Body of pancreas (tissue), 4 donors: Measurements from ENCODE around the gene AOAH. TPM values are rescaled to one million over a fixed set of nuclear protein-coding genes. Genes with fewer than 3 reads are reported as not detected.
A peak's percentile ranks its signal among the peaks of the same experiment; 100 is the strongest.

Experiments used
- ATAC-seq: fragments of 150-250 bp; one replicate; pipeline ENCODE4 v1.9.1; 2016
- DNase-seq, 4 donors: peaks; one replicate each; pipeline ENCODE4 v3.0.0-alpha.2; 2019
- H3K27ac ChIP-seq, 4 donors: fragments of 200-600 bp; sonication (generic); 1 replicate in 3 of 4; 2 replicates in 1 of 4; pipeline versions ENCODE4 v1.5.1 to v1.6.1; 2016 to 2019; ENCODE audit warnings: mild to moderate bottlenecking in 1 of 4, mixed read lengths in 1 of 4, moderate library complexity in 1 of 4
- H3K27me3 ChIP-seq, 2 donors: fragments of 200-600 bp; sonication (generic); one replicate each; pipeline ENCODE4 v1.6.0; 2016; ENCODE audit warnings: mild to moderate bottlenecking in 1 of 2
- H3K36me3 ChIP-seq, 2 donors: fragments of 200-600 bp; sonication (generic); replicated peaks in 1 of 2; 2 replicates each; pipeline ENCODE4 v1.5.1; 2016; ENCODE audit warnings: low read depth in 2 of 2; ENCODE audit not compliant: insufficient read depth in 1 of 2
- H3K4me1 ChIP-seq: fragments of 200-600 bp; sonication (generic); one replicate; pipeline ENCODE4 v1.6.0; 2016
- H3K4me3 ChIP-seq, 2 donors: fragments of 200-600 bp; sonication (generic); 1 replicate in 1 of 2; 2 replicates in 1 of 2; pipeline ENCODE4 v1.5.1; 2016 to 2019
- H3K9me3 ChIP-seq, 3 donors: fragments of 200-600 bp; sonication (generic); 1 replicate in 2 of 3; 2 replicates in 1 of 3; pipeline ENCODE4 v1.5.1; 2016
- POLR2A ChIP-seq, 3 donors: fragments of 450-650 bp; IDR thresholded peaks; one replicate each; pipeline ENCODE4 v1.6.1; 2016; ENCODE audit warnings: antibody characterized with exemption in 3 of 3, mild to moderate bottlenecking in 2 of 3
- WGBS, 2 donors: methylation state at CpG; one replicate each; pipeline ENCODE4 v1.1.5; 2017; 5-methylcytosine and 5-hydroxymethylcytosine counted together
- intact Hi-C: fragments of 100-400 bp; cut with DNase I; formaldehyde crosslinking; loops from one replicate; pipeline ENCODE4 v1.15.1; 2023
- total RNA-seq, 2 donors: library from RNA; depleted of rRNA; stranded (reverse); fragments of >200 nt; gene quantifications; one replicate each; pipeline ENCODE4 v1.1.0, GENCODE V29; 2016
- TF ChIP-seq, protein P1 (sequence below), 7 experiments: fragments of 450-650 bp in 4 of 7; fragments of 200-600 bp in 3 of 7; sonication (generic) in 3 of 7; IDR thresholded peaks; one replicate each; pipeline ENCODE4 v1.5.1; 2016 to 2019; ENCODE audit warnings: antibody characterized with exemption in 7 of 7

Gene AOAH
- total RNA-seq, 2 donors from 2014 or later = 4.9 to 6.2 TPM

DNA sequence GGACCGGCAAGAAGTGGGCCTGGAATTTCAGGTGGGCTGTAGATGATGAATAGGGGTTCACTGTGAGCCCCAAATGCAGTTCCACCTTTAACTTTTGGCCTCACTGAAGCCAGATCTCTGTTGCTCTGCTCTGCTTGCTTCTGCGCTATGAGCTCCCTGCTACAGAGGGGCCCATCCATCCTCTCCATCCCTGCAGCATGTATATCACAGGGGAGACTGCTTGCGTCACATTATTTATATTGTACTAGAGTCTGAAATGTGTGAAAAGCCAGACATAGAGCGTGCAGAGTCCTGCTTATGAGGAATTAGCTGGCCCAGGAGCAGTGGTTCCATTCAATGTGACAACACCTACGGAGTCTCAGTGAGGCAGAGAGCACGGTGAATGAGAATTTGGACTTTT, 69.9 kb downstream of the AOAH start:
- intact Hi-C loops = no loop called here
- no peaks in the 10 kb centered on the region for H3K9me3 ChIP-seq
- no peak for ATAC-seq
- H3K4me1 ChIP-seq = peaks cover 10% of the 10 kb centered on the region
- no peaks in the 10 kb centered on the region for H3K27me3 ChIP-seq
- H3K4me3 ChIP-seq = no peak overlapping the region
- DNase-seq = no peak
- H3K36me3 ChIP-seq = no peaks in the 10 kb centered on the region
- H3K27ac ChIP-seq = no peak overlapping the region
- TF ChIP-seq POLR2A (IDR thresholded peaks at IDR 0.05) = no peak
- 92 to 94% methylated on average over 6 of the region's 6 CpGs for WGBS, 2 donors

GRCh38 chr7:36653663-36654355, 70.5 kb downstream of the AOAH start:
- Histone ChIP-seq H3K4me3 (no peak overlapping the region), H3K4me1 (peaks cover 4% of the 10 kb centered on the region), H3K27ac (peak overlapping the region in 2 of 4 donors; percentile 36 to 59), H3K27me3 (no peaks in the 10 kb centered on the region), H3K36me3 (no peaks in the 10 kb centered on the region), H3K9me3 (no peaks in the 10 kb centered on the region)
- no peak for TF ChIP-seq POLR2A (IDR thresholded peaks at IDR 0.05)
- TF ChIP-seq, protein P1, sequence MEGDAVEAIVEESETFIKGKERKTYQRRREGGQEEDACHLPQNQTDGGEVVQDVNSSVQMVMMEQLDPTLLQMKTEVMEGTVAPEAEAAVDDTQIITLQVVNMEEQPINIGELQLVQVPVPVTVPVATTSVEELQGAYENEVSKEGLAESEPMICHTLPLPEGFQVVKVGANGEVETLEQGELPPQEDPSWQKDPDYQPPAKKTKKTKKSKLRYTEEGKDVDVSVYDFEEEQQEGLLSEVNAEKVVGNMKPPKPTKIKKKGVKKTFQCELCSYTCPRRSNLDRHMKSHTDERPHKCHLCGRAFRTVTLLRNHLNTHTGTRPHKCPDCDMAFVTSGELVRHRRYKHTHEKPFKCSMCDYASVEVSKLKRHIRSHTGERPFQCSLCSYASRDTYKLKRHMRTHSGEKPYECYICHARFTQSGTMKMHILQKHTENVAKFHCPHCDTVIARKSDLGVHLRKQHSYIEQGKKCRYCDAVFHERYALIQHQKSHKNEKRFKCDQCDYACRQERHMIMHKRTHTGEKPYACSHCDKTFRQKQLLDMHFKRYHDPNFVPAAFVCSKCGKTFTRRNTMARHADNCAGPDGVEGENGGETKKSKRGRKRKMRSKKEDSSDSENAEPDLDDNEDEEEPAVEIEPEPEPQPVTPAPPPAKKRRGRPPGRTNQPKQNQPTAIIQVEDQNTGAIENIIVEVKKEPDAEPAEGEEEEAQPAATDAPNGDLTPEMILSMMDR (IDR thresholded peaks at IDR 0.05) = no peak
- ATAC-seq = no peak
- intact Hi-C loops = no loop called here
- no peak for DNase-seq
- WGBS, 2 donors = 65 to 72% methylated on average over 11 of the region's 11 CpGs

GRCh38 chr7:36653008-36653662, 71.2 kb downstream of the AOAH start:
- H3K36me3 ChIP-seq = no peaks in the 10 kb centered on the region
- DNase-seq = no peak
- peak overlapping the region in 2 of 4 donors; percentile 36 to 59 for H3K27ac ChIP-seq
- no peaks in the 10 kb centered on the region for H3K9me3 ChIP-seq
- ATAC-seq = peak; percentile 40
- H3K27me3 ChIP-seq = no peaks in the 10 kb centered on the region
- TF ChIP-seq, protein P1 (IDR thresholded peaks at IDR 0.05) = no peak
- TF ChIP-seq POLR2A (IDR thresholded peaks at IDR 0.05) = no peak
- no peaks in the 10 kb centered on the region for H3K4me1 ChIP-seq
- WGBS, 2 donors = 41 to 48% methylated on average over 3 of the region's 3 CpGs
- no peak overlapping the region for H3K4me3 ChIP-seq
- intact Hi-C loops = no loop called here

- ATAC-seq (no peak), DNase-seq (no peak)
- 61 to 69% methylated on average over 4 to 5 of the region's 5 CpGs for WGBS, 2 donors
- no peaks in the 10 kb centered on the region for H3K4me1 ChIP-seq
- H3K4me3 ChIP-seq = no peak overlapping the region
- intact Hi-C loops = no loop called here
- H3K27me3 ChIP-seq = no peaks in the 10 kb centered on the region
- H3K36me3 ChIP-seq = no peaks in the 10 kb centered on the region
- H3K27ac ChIP-seq = no peak overlapping the region
- TF ChIP-seq, protein P1 (IDR thresholded peaks at IDR 0.05) = no peak
- no peak for TF ChIP-seq POLR2A (IDR thresholded peaks at IDR 0.05)
- no peaks in the 10 kb centered on the region for H3K9me3 ChIP-seq
These were observed 71.9 kb downstream of the AOAH start for GRCh38 chr7:36652431-36652830.

GRCh38 chr7:36651404-36651803, 72.9 kb downstream of the AOAH start:
- Histone ChIP-seq H3K36me3 (no peaks in the 10 kb centered on the region), H3K4me3 (no peak overlapping the region), H3K27ac (no peak overlapping the region), H3K4me1 (no peaks in the 10 kb centered on the region), H3K27me3 (no peaks in the 10 kb centered on the region), H3K9me3 (no peaks in the 10 kb centered on the region)
- ATAC-seq (no peak), DNase-seq (no peak)
- intact Hi-C loops = no loop called here
- WGBS, 2 donors = 73 to 74% methylated on average over 2 of the region's 2 CpGs
- TF ChIP-seq POLR2A (IDR thresholded peaks at IDR 0.05) = no peak
- TF ChIP-seq, protein P1 (IDR thresholded peaks at IDR 0.05) = no peak
